ENCODE results near the gene ATP1A2. TPM values are rescaled to one million over a fixed set of nuclear protein-coding genes. Genes with fewer than 3 reads are reported as not detected.

The ATP1A2 gene
- polyA plus RNA-seq, 3 donors, result 7.3 to 110 (median 25.6) TPM

DNA sequence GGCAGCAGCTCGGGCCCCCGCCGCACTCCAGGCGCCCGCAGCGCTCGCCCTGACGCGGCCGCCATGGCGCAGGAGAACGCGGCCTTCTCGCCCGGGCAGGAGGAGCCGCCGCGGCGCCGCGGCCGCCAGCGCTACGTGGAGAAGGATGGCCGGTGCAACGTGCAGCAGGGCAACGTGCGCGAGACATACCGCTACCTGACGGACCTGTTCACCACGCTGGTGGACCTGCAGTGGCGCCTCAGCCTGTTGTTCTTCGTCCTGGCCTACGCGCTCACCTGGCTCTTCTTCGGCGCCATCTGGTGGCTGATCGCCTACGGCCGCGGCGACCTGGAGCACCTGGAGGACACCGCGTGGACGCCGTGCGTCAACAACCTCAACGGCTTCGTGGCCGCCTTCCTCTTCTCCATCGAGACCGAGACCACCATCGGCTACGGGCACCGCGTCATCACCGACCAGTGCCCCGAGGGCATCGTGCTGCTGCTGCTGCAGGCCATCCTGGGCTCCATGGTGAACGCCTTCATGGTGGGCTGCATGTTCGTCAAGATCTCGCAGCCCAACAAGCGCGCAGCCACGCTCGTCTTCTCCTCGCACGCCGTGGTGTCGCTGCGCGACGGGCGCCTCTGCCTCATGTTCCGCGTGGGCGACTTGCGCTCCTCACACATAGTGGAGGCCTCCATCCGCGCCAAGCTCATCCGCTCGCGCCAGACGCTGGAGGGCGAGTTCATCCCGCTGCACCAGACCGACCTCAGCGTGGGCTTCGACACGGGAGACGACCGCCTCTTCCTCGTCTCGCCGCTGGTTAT is 31.4 kb upstream of the ATP1A2 start:
- 16 to 29% (median 21%) methylated on average over 84 to 96 of the region's 96 CpGs for WGBS, 3 donors
- no peak overlapping the region for H3K27ac ChIP-seq (ENCODE audit: low read depth, low read length)

DNA sequence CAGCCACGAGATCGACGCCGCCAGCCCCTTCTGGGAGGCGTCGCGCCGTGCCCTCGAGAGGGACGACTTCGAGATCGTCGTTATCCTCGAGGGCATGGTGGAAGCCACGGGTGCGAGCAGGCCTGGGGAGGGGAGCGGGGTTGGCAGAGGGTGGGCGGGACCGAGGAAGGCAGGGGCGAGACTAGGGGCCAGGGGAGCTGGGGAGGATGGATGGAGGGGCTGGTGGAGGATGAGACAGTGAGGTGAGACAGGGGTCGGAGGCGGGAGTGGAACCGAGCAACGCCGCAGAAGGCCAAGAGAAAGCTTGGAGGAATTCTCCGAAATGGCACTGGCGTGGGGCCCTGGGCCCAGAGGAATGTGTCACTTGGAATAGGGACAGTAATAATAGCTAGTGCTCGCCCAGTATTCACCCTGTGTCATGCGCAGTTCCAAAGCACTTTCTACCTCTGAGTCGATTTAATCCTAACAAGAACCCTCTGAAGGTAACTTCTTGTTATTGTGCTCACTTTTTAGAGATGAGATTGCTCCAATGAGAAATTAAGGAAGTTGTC is 30.7 kb upstream of the ATP1A2 start:
- WGBS, 3 donors, result 81 to 86% (median 82%) methylated on average over 30 of the region's 30 CpGs

GRCh38 chr1:160085686-160086455 is 29.7 kb upstream of the ATP1A2 start:
- H3K27ac ChIP-seq (ENCODE audit: low read depth, low read length), result no peak overlapping the region
- WGBS, 3 donors, result 46 to 56% (median 53%) methylated on average over 19 of the region's 19 CpGs

More for the DNA sequence above, 30.7 kb upstream of the ATP1A2 start:
- H3K27ac ChIP-seq (ENCODE audit: low read depth, low read length), result no peak overlapping the region

GRCh38 chr1:160086456-160086892 is 29.1 kb upstream of the ATP1A2 start:
- H3K27ac ChIP-seq (ENCODE audit: low read depth, low read length), result no peak overlapping the region

DNA sequence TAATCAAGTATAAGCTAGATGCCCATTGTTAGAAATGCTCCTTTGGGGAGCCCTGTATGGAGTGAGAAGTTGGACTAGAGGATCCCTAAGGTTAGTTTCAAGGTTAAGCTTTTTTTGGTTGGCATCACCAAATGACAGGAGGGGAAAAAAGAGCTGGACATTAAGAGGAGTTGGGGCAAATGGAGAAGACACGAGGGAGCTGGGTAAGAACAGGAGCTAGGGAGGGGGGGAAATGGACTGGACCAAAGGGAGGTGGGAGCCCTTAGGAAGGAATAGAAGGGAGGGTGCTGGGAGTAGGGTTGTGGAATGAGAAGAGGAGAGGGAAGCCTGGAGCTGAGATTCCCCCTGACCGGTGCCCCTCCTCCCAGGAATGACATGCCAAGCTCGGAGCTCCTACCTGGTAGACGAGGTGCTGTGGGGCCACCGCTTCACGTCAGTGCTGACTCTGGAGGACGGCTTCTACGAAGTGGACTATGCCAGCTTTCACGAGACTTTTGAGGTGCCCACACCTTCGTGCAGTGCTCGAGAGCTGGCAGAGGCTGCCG is 28.4 kb upstream of the ATP1A2 start:
- H3K27ac ChIP-seq (ENCODE audit: low read depth, low read length), result no peak overlapping the region
- 88 to 96% (median 93%) methylated on average over 12 of the region's 12 CpGs for WGBS, 3 donors

More at GRCh38 chr1:160086456-160086892, 29.1 kb upstream of the ATP1A2 start:
- WGBS, 3 donors, result 62 to 72% (median 65%) methylated on average over 5 of the region's 5 CpGs

DNA sequence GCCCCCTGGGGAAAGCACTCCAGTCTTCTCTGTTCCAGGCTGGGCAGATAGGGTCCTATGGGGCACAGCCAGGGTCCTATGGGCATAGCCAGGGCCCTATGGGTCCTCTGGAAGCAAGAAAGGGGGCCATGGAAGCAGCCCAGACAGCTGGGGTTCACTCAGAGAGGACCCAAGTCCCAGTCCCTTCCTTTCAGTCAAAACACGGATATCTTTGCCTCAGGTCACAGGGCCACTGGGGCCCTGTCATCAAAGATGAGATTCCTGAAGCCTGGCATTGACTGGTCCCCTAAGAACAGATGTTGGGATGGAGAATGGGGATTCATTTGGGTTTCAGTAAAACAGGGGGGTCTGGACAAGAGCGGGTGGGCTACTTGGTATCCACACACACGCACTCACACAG is 25.7 kb upstream of the ATP1A2 start:
- no peak overlapping the region for H3K27ac ChIP-seq (ENCODE audit: low read depth, low read length)
- WGBS, 3 donors, result 81 to 91% (median 81%) methylated on average over 3 of the region's 3 CpGs

DNA sequence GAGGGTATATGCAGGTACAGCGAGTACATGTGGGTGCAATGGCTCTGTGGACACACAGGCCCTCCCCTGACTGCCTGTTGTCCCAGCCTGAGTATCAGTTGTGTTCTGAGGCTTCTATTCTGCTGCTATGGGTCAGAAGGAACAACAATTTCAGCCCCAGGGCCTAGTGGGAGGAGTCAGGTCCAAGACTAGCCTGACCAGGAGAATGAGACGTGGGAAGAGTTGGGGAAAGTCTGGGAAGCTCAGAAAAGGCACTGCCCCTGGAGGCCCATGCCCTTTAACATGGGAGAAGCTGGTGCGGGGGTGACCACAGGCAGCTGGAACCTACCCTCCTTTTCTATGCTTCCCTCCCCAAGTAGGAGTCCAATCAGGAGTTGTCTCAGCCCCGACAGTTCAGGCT is 24.8 kb upstream of the ATP1A2 start:
- H3K27ac ChIP-seq (ENCODE audit: low read depth, low read length), result no peak overlapping the region
- 87 to 92% (median 89%) methylated on average over 4 of the region's 4 CpGs for WGBS, 3 donors

GRCh38 chr1:160091666-160092223 is 23.8 kb upstream of the ATP1A2 start:
- WGBS, 3 donors, result 92 to 100% (median 93%) methylated on average over 5 of the region's 5 CpGs
- H3K27ac ChIP-seq (ENCODE audit: low read depth, low read length), result no peak overlapping the region

GRCh38 chr1:160092366-160093068 is 23.0 kb upstream of the ATP1A2 start:
- 90 to 95% (median 94%) methylated on average over 31 to 32 of the region's 32 CpGs for WGBS, 3 donors
- no peak overlapping the region for H3K27ac ChIP-seq (ENCODE audit: low read depth, low read length)

- 78 to 84% (median 81%) methylated on average over 9 of the region's 9 CpGs for WGBS, 3 donors
- no peak overlapping the region for H3K27ac ChIP-seq (ENCODE audit: low read depth, low read length)
These were observed 22.5 kb upstream of the ATP1A2 start for GRCh38 chr1:160093069-160093395.

- 77 to 89% (median 87%) methylated on average over 21 of the region's 21 CpGs for WGBS, 3 donors
- no peak overlapping the region for H3K27ac ChIP-seq (ENCODE audit: low read depth, low read length)
These were observed 21.8 kb upstream of the ATP1A2 start for GRCh38 chr1:160093624-160094290.

GRCh38 chr1:160094291-160094625 is 21.3 kb upstream of the ATP1A2 start:
- H3K27ac ChIP-seq (ENCODE audit: low read depth, low read length), result no peak overlapping the region
- WGBS, 3 donors, result 81 to 91% (median 88%) methylated on average over 4 of the region's 4 CpGs

DNA sequence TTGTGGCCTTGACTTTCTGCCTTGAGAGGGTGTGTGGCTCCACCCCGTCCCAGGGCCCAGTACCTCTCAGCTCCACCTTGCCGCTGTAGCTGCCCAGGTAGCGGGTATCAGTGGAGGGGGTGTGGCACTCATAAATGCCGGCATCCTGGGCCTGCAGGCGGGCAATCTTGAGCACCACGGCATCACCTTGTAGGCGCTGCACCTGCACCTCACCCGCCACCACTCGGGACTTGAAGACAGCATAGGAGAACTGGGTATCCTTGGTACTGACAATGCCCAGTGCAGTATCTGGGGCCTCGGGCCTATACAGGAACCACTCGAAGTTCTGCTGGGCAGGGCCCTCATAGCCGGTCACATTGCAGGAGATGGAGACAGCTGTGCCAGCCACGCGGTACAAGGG is 20.8 kb upstream of the ATP1A2 start:
- WGBS, 3 donors, result 94 to 97% (median 96%) methylated on average over 14 of the region's 14 CpGs

GRCh38 chr1:160095382-160096105 is 20.0 kb upstream of the ATP1A2 start:
- H3K27ac ChIP-seq (ENCODE audit: low read depth, low read length), result no peak overlapping the region
- 84 to 97% (median 89%) methylated on average over 4 of the region's 4 CpGs for WGBS, 3 donors

More for the DNA sequence above, 20.8 kb upstream of the ATP1A2 start:
- H3K27ac ChIP-seq (ENCODE audit: low read depth, low read length), result no peak overlapping the region

DNA sequence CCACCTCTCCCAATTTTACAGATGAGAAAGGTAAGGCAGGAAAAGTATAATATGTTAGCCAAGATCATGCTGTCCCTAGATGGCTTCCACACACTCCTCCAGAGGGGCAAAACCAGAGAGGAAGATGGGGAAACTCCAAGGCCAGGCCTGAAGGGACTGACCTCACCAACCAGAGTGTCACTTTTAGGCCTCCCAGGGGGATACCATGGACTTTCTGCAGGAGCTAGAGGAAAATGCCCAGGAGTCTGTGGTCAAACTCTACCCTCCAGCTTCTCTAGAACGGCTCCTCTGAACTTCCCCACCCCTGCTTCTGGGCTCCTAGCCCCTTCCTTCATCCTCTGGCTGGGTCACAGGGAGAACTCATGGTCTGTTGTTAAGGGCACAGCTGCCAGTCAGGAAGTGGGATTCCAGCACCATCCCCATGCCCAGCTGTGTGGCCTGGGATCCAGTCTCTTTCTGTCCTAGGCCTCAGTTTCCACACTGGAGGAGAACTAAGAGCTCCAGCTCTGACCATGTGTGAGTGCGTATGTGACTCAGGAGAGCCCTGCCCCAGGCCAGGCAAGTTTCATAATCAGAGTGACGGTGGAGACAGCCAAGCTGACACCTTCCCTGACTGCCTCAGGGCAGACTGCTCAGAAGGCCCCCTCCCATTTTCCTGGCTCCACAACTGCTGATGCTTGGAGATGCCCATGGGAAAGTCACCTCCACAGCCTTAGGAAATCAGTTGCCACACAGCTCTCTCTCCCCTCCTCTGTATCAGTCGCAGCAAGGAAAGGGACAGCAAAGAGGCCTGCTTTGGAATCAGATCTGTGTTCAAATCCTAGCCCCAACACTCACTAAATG is 19.1 kb upstream of the ATP1A2 start:
- H3K27ac ChIP-seq (ENCODE audit: low read depth, low read length), result no peak overlapping the region
- 53 to 67% (median 61%) methylated on average over 4 of the region's 4 CpGs for WGBS, 3 donors

GRCh38 chr1:160097151-160097910 is 18.2 kb upstream of the ATP1A2 start:
- 74 to 82% (median 77%) methylated on average over 5 of the region's 5 CpGs for WGBS, 3 donors

More at GRCh38 chr1:160097151-160097910, 18.2 kb upstream of the ATP1A2 start:
- H3K27ac ChIP-seq (ENCODE audit: low read depth, low read length), result no peak overlapping the region

All from adipose tissue (tissue), 3 donors.